Glutamatergic neuron (in vitro differentiated cells): ENCODE data around the gene MAG. TPM values are rescaled to one million over a fixed set of nuclear protein-coding genes. Genes with fewer than 3 reads are reported as not detected.

Experiments
- DNase-seq: peaks from one replicate; pipeline ENCODE4 v3.0.0; 2022
- H3K27ac Mint-ChIP-seq: one replicate; pipeline ENCODE4 v1.8.0; 2020; ENCODE audit warnings: mild to moderate bottlenecking, mixed read lengths, inconsistent platforms; ENCODE audit not compliant: unreplicated experiment
- H3K27me3 Mint-ChIP-seq: one replicate; pipeline ENCODE4 v1.8.0; 2020; ENCODE audit warnings: mild to moderate bottlenecking, moderate library complexity, mixed read lengths, inconsistent platforms; ENCODE audit not compliant: unreplicated experiment
- H3K36me3 Mint-ChIP-seq: one replicate; pipeline ENCODE4 v1.8.0; 2020; ENCODE audit warnings: mild to moderate bottlenecking, mixed read lengths, inconsistent platforms; ENCODE audit not compliant: unreplicated experiment
- H3K4me1 Mint-ChIP-seq: one replicate; pipeline ENCODE4 v1.8.0; 2020; ENCODE audit warnings: mild to moderate bottlenecking, low read depth, mixed read lengths, inconsistent platforms; ENCODE audit not compliant: unreplicated experiment
- H3K4me3 Mint-ChIP-seq: one replicate; pipeline ENCODE4 v1.8.0; 2020; ENCODE audit warnings: mild to moderate bottlenecking, mixed read lengths, inconsistent platforms; ENCODE audit not compliant: unreplicated experiment
- H3K9me3 Mint-ChIP-seq: one replicate; pipeline ENCODE4 v1.8.0; 2020; ENCODE audit warnings: mild to moderate bottlenecking, moderate library complexity, mixed read lengths, inconsistent platforms; ENCODE audit not compliant: unreplicated experiment
- total RNA-seq: library from RNA; stranded (reverse); fragmentation: NEBNext Ultra II Directional; extraction: Animal tissue kit (Norgen Biotek cat#: 25700); gene quantifications from one replicate; pipeline ENCODE4 v1.2.1, GENCODE V29; 2021; ENCODE audit not compliant: unreplicated experiment
- TF ChIP-seq, protein P1 (sequence below): fragments of 200-600 bp; sonication (generic); IDR thresholded peaks from one replicate; pipeline ENCODE4 v1.5.0; 2021; ENCODE audit not compliant: partially characterized antibody, unreplicated experiment

MAG gene
- total RNA-seq, 1 donor from 2014 or later, result not detected

DNA sequence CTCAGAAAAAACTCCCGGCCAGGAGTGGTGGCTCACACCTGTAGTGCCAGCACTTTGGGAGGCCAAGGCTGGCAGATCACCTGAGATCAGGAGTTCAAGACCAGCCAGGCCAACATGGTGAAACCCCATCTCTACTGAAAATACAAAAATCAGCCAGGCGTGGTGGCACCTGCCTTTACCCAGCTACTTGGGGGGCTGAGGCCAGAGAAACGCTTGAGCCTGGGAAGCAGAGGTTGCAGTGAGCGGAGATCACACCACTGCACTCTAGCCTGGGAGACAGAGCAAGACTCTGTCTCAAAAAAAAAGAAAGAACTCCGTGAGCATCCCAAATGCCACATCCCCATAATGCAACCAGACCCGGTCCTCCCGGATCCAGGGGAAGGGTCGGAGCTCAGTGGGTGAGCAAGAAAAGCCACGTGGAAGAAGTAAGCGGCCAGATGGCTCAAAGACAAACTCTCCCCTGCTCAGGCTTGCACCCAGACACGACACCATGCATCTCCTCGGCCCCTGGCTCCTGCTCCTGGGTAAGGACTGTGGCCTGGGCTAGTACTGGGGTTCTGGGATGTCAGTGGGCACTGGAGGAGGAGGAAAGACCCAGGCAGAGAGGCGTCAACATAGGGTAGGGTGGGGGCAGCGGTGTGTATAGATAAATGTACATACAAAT, 39.7 kb downstream of the MAG start:
- TF ChIP-seq, protein P1, sequence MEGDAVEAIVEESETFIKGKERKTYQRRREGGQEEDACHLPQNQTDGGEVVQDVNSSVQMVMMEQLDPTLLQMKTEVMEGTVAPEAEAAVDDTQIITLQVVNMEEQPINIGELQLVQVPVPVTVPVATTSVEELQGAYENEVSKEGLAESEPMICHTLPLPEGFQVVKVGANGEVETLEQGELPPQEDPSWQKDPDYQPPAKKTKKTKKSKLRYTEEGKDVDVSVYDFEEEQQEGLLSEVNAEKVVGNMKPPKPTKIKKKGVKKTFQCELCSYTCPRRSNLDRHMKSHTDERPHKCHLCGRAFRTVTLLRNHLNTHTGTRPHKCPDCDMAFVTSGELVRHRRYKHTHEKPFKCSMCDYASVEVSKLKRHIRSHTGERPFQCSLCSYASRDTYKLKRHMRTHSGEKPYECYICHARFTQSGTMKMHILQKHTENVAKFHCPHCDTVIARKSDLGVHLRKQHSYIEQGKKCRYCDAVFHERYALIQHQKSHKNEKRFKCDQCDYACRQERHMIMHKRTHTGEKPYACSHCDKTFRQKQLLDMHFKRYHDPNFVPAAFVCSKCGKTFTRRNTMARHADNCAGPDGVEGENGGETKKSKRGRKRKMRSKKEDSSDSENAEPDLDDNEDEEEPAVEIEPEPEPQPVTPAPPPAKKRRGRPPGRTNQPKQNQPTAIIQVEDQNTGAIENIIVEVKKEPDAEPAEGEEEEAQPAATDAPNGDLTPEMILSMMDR, result no peak
- no peak overlapping the region for H3K4me3 Mint-ChIP-seq
- no peak overlapping the region for H3K27ac Mint-ChIP-seq
- peaks cover 2% of the 10 kb centered on the region for H3K27me3 Mint-ChIP-seq
- DNase-seq, result no peak
- H3K4me1 Mint-ChIP-seq, result no peaks in the 10 kb centered on the region
- H3K36me3 Mint-ChIP-seq, result no peaks in the 10 kb centered on the region
- H3K9me3 Mint-ChIP-seq, result no peaks in the 10 kb centered on the region

DNA sequence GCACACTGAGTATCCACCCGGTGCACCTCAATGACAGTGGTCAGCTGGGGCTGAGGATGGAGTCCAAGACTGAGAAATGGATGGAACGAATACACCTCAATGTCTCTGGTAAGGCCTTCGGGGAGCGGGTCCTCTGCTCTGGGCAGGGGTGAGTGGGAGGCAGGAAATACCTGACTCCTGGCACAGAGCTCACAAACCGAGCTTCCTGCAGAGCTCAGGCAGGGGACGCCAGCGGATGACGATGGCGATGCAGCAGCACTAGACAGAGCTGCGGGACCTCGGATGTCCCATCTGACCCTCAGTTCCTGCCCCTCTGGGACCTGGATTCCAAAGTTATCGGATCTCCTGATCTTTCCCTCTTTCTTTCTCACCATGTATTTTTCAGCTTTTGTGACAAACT, 40.9 kb downstream of the MAG start:
- no peaks in the 10 kb centered on the region for H3K36me3 Mint-ChIP-seq
- no peak overlapping the region for H3K4me3 Mint-ChIP-seq
- no peaks in the 10 kb centered on the region for H3K4me1 Mint-ChIP-seq
- TF ChIP-seq, protein P1, result no peak
- DNase-seq, result no peak
- peaks cover 2% of the 10 kb centered on the region for H3K27me3 Mint-ChIP-seq
- H3K27ac Mint-ChIP-seq, result no peak overlapping the region
- no peaks in the 10 kb centered on the region for H3K9me3 Mint-ChIP-seq

DNA sequence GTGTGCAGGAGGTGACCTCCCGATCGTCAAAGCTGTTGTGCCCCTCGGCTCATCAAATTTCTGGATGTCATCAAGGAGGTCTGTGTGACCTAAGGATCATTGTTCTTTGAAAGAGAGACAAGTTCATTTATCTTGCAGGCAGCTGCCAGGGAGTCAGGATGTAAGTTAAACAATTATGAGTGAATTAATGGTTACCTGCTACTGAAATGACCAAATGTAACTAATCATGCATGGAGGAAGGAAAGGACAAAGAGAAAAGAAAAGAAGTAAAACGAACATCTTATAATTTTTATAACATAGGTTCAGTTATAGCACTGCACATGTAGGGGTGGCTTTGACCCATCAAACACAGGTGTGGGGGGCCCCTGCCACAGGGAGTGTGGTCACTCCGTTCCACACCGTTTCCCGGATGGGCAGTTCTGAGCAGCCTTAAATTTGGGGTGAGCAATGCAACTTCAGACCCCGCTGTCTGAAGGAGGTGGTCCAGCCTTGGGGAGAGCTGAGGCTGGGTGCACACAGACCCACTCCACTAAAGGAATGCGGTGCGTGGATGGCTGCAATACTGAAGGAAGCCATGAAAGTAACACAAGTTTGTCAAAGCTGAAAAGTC, 42.3 kb downstream of the MAG start:
- no peak for DNase-seq
- no peaks in the 10 kb centered on the region for H3K9me3 Mint-ChIP-seq
- no peak overlapping the region for H3K4me3 Mint-ChIP-seq
- H3K27me3 Mint-ChIP-seq, result peaks cover 2% of the 10 kb centered on the region
- no peak overlapping the region for H3K27ac Mint-ChIP-seq
- TF ChIP-seq, protein P1, result no peak
- no peaks in the 10 kb centered on the region for H3K36me3 Mint-ChIP-seq
- H3K4me1 Mint-ChIP-seq, result no peaks in the 10 kb centered on the region

DNA sequence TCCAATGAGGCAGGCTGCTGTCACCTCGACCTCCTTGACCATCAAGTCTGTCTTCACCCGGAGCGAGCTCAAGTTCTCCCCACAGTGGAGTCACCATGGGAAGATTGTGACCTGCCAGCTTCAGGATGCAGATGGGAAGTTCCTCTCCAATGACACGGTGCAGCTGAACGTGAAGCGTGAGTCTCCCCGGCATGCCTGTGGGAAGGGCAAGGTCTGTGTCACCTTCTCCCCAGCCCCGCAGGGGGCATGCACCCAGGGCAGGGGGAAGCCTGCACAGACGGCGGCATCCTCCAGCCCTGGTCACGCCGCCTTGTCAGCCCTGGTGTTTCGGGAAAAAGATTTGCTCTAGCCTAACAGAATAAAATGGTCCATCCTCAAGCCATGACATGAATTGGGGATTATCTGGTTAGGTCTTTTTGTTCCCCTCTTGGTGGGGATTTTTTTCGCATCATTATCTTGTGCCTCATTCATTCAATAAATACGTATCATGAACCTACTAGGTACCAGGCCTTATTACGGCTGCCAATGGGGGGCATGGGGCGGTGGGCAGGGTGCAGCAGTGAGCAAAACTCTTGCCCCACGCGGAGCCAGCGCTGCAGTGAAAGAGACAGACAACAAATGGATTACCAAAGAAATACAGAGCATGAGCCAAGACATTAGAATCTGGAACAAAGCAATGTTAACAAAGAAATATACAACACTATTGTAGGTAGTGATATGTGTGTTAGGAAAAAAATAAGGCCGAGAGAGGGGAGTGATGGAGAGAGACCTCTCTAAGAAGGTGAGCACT, 44.4 kb downstream of the MAG start:
- no peaks in the 10 kb centered on the region for H3K36me3 Mint-ChIP-seq
- H3K4me3 Mint-ChIP-seq, result no peak overlapping the region
- H3K27ac Mint-ChIP-seq, result no peak overlapping the region
- no peak for DNase-seq
- peaks cover 2% of the 10 kb centered on the region for H3K9me3 Mint-ChIP-seq
- H3K27me3 Mint-ChIP-seq, result peaks cover 2% of the 10 kb centered on the region
- no peaks in the 10 kb centered on the region for H3K4me1 Mint-ChIP-seq
- TF ChIP-seq, protein P1, result no peak
